GM21723 (cell line): ENCODE data around the gene SPATA3.
"Not testable (repeated sequence)": the region's sequence is repeated elsewhere in the genome, so short reads cannot be mapped to it uniquely, and the experiment has no call there.

Source experiments
- ATAC-seq: cut with Tn5 transposase; IDR thresholded peaks from one replicate; pipeline ENCODE4 v1.9.1; 2021; ENCODE audit warnings: mild to moderate bottlenecking, moderate library complexity; ENCODE audit not compliant: unreplicated experiment

SPATA3 gene

DNA sequence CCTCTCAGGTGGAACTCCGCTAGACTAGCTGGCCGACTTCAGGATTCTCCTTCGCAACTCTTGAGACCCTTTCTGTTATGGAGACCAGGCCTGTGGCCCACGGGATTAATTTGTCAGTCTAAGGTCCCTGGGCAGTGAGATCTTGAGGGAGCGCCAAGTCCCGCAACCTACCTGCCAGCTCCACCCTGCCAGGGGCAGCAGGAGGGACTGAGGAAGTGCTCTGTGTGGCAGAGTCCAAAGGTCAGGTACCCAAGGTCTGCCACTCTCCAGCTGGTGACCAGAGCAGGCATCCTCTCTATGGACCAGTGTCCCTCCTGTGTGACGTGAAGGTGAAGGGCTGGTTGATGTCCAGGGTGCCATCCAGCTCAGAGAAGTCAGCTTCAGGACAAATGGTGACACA, 4.3 kb upstream of the SPATA3 start:
- no peak for ATAC-seq

DNA sequence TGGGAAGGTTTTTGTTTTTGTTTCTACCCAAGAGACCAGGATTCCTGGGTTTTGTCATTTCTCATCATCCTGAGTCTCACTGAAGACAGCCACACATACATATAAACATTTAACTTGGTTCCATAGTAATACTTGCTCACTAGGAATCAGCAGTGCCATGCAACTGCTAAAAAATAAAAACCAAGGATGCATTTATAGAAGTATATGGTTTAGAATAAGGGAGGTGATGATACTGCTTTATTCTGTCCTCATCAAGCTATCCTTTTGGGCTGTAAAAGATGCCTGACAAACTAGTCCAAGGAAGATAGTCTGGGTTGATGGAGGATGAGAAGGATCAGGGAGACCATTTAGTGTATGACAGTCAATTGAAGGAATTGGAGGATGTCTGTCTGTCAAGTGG, 740 bp downstream of the SPATA3 start:
- no peak for ATAC-seq

DNA sequence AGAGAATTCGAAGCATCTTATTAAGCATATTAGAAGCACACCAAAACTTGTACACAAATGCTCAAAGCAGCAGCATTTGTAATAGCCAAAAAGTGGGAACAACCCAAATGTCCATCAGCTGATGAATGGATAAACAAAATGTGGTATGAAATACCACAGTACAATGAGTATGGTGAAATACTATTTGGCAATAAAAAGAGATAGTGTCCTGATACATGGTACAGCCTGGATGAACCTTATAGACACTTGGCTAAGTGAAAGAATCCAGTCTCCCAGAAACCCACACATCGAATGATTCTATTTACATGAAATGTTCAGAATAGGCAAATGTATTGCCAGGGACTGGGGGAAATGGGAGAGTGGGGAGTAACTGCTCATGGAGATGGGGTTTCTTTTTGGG, 3.0 kb downstream of the SPATA3 start:
- no peak for ATAC-seq

DNA sequence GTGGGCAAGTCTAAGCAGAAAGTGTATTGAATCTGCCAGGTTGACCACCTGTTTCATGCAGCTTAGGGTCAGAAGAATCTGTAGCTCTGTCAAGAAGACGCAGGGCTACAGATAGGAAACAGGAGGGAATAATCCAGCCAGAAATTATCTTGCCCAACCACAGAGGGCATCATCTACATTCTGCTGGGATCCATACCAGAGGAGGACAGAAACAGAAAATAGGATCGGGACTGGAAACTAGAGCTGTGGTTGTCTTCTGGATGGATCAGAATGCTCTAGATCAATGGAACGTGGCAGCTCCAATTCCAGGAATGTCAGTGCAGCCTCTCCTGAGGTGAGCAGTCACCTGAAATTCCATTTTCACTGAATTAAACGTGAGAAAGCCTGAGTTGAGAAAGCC, 3.6 kb downstream of the SPATA3 start:
- ATAC-seq: no peak

DNA sequence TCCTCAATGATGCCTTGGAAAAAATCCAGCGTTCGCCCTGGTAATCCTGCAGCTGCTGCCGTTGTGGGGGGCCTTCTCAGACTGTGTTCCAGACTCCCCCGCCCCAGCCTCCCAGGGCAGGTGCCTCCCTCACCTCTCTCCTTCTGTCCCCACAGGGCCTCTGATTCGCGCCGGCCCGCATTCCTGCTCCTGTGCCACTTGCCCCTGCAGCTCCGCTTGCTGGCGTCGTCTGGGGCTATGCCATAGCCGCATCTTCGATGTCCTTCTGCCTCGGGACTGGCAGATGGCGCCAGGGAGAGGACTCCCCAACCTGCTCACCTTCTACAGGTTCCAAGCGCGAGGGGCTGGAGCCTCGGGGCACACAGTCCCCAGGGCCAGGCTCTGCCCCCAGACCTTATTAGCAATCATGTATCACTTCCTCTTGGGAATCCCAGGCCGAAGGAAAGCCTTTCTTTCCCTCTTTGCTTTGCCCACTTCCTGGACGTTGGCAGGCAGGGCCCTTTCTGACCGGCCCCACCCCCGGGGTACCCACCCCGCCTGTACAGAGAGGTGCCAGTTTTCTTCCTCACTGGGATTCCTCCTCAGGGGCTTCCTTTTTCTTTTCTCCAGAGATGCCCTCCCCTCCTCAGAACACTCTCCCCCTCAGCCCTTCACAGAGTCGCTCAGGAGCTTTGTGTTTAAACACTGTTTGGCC, 4.4 kb downstream of the SPATA3 start:
- no peak for ATAC-seq

DNA sequence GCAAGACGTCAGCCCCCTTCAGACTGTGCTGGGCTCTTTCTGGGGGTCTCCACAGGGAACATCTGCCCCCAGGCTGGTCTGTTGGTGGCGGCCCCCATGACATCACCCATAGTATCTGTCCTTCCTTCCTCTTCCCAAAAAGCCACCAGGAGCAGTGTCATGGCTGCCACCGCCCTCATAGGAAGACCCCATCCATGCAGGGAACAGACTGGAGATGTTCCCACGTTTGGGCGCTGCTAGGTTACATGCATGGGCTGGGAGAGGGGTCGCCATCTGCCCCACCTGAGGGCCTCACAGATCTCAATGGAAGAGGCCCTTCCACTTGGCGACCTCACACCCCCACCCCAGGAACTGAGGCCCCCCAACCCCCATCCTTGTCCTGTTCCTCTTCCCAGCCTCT, 5.1 kb downstream of the SPATA3 start:
- no peak for ATAC-seq

DNA sequence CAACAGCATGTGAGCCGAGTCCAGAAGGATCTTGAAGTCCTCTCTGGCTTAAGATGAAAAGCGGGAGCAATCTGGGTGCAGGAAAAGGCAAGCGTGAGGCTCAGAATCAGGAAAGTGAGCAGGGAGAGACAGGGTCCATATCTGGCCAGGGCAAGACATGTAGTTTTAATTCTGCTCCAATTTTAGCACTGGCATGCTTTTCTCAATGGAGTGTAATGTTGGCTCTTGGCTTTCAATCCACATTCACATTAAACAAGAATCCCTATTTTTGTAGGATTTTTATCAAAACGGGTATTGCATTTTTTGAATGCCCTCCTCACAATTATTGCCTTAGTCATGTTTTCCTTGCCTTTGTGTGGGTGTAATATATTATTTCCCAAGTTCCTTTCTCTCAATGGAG, 6.0 kb downstream of the SPATA3 start:
- ATAC-seq: no peak

DNA sequence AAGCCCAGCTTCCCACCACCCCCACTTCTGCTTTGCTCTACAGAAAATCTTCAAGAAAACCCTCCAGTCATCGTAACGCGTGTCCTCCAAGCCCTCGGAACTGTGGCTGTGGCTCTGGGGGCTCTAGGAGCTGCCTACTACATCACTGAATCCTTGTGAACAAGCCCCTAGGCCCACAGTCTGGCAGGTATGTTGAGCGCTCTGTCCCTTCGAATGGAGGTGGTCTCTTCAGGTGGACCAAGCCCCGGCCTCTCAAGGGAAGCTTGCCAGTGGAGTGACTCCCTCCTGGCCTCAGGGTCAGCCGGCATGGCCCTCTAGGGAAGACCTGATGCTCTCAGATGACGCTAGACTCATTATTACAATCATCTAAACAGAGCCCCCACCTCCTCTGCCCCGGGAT, 6.7 kb downstream of the SPATA3 start:
- no peak for ATAC-seq

DNA sequence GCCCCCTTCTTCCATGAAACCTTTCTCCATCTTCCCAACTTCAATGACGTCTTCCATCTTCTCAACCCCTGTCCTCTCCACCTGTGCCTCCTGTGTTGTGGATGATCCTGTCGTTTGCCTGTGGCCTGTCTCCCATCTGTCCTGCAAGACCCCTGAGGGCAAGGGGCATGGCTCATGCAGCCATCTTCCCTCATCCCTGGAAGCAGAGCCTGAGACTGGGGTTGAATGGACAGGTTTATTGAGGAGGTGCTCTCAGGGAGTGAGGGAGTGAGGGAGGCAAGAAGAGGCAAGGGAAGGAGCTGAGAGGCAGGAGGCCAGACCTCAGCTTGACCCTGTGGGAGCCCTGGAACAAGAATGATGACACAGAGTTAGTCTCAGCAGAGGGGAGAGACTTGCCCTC, 7.3 kb downstream of the SPATA3 start:
- ATAC-seq: no peak

DNA sequence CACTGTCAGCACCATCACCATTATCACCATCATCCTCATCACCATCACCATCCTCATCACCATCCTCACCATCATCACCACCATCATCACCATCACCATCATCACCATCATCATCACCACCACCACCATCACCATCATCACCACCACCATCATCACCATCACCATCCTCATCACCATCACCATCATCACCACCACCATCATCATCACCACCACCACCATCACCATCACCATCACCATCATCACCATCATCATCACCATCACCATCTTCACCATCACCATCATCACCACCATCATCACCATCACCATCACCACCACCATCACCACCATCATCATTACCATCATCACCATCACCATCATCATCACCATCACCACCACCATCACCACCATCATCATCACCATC, 9.0 kb downstream of the SPATA3 start:
- ATAC-seq: not testable (repeated sequence)

DNA sequence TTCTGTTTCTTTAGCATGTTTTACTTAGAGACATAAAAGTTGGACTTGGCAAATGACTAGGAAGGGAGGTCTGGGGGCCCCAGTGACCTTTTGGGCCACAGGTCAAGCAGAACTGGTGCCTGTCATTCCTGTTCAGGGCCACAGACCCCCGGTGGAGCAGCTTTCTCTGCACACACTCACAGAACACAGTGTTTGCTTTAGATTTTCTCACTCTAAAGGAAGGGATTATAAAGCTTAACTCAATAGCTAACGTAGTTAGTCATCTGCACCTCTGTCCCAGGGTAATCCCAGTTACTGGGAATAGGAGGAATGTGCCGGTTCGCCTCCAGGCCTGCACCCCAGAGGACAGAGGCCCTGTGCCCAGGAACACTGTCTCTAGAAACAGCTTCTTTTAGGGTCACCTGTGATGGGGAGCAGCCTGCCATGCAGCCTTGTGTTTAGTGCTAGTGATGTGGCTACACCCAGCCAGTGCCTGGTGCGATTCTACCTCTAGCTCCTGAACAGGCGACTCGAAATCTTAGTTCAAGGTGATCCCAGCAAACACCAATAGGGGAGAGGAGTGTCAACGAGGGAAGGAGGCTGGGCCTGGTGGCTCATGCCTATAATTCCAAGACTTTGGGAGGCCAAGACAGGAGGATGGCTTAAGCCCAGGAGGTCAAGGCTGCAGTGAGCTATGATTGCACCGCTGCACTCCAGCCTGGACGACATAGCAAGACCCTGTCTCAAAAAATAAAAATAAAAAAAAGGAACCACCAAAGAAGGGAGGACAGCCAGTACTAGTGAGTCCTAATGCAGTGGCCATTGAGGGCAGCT, 11.6 kb downstream of the SPATA3 start:
- no peak for ATAC-seq

DNA sequence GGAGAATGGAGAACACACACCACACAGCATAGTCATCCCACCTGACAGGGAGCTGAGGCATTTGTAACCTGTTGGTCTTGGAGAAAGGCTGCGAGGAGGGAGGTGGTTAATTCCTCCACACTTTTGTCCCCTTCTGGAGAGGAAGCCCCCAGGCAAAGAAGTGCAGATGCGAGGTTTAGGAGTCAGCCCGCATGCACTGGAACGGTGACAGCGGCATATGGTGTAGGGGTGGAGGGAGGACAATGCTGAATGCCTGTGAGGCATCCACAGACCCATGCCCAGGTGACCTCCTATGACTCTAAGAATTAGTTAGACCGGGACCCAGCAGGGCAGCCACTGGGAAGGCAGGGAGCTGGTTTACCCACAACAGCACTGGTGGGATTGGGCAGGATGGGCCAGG, 12.2 kb downstream of the SPATA3 start:
- no peak for ATAC-seq

DNA sequence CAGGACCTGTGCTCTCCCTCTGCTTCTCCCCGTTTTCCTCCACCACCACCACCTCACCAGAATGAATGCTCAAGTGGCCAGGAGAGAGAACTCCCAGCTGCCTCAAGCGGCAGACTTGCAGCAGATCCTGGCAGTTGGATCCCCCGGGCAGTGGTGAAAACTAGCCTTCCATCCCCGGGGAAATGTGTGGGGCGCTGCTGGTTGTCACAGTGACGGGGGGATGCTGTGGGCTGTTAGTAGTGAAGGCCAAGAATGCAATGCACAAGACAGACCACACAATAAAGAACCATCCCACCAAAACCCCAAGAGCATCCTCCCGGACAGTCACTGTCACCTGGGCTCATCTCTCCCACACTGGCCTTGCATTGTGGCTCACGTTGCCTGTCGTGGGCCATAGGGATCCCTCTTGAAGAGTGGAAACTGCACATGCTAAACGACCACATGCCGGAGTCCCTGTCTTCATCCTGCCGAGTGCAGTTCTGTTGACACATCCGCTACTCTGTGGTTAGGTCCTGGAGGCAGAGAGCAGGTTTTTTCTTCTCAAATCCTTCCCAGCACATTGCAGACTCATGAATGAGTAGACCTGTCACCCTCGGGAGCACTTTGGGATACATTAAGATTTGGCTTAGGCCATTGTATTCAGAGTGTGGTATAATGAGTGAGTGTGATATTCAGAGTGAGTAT, 13.5 kb downstream of the SPATA3 start:
- no peak for ATAC-seq

DNA sequence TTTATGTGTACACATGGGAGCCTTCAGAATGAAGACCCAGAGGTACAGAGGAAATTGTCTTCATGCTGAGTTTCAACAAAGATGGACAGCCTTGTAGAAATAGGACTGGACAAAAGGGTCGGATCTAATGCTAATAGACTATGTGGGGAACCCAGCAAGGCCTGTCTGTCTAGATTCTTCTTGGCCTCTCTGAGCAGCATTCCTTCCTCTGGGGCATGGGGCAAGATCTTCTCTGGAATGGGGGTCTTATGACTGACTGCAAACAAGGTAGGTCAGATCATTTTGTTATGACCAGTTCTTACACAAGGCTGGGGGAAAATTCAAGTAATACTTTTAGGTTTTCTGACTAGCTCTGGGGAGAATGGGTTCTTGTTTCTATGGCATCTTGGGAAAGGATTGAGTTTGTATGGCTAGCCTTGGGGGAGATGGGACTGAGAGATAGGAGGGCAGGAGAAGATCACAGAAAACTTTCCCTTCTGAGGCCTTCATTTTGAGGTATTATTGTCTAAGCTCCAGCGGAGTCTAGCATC, 14.3 kb downstream of the SPATA3 start:
- no peak for ATAC-seq

DNA sequence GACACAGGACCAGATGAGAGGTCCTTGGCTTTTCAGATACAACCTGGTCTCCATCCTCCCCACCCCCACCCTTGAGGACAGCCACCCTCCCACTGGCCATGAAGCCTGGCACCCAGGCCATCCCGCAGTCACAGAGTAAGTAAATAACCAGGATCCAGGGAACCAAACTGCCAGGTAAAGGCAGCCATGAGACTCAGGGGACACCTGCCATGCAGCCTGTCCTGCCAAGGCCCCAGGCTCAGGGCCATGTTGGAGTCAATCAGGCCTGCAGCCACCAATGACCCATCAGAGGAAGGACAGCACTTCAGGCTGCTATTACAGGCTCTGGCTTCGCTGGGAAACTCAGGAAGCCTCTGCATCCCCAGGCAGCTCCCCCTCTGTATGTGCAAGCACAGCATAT, 15.6 kb downstream of the SPATA3 start:
- ATAC-seq: no peak

DNA sequence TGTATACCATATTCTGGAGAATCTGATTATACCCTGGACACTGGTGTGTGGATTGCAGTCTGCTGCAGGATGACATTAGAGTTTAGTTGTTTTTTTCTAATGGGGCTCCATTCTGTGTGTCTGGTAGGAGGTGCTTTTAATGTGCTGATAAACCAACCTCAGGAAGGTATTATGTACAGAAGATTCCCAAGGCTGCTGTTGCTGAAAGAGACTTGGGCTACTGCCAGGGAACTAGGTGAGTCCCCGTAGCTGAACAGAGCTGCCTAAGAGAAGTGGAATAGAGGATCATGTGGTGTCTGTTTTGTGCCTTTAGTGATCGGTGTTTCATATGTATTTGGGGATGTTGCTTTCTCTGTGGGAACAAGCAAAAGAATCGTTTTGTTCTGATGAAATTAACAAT, 16.5 kb downstream of the SPATA3 start:
- no peak for ATAC-seq

DNA sequence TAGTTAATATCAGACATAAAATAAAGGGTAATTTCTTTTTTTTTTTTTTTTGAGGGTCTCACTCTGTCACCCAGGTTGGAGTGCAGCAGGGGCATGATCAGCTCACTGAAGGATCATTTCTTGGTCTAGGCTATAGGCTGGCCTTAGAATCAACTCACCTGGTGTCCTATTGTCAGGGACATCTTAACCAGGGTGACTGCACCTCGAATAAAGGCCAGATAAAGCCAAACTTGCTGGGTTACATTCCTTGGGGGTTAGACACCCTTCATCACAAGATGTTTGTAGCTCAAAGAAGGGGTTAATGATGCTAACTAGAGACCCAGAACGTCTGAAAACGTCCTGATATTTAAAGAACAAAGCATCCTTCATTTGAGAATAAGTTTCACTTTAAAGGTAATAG, 17.9 kb downstream of the SPATA3 start:
- no peak for ATAC-seq

DNA sequence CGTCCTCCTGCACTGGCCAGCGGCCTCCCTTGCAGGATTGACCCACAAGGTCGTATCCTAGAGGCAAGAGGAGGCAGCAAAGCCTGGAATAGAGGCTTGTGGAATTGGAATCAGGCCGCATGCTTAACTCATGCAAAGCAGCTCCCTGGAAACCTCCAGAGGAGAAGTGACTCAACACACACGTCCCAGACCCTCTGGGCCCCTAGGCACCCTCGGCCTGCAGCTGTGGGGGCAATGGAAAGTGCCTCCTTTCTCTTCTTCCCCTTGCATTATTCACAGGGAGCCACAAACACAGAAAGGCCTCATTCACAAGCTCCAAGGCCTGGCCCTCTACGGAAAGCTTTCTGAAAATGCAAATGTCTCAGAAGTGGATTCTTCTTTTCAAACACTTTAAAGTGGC, 19.6 kb downstream of the SPATA3 start:
- no peak for ATAC-seq

DNA sequence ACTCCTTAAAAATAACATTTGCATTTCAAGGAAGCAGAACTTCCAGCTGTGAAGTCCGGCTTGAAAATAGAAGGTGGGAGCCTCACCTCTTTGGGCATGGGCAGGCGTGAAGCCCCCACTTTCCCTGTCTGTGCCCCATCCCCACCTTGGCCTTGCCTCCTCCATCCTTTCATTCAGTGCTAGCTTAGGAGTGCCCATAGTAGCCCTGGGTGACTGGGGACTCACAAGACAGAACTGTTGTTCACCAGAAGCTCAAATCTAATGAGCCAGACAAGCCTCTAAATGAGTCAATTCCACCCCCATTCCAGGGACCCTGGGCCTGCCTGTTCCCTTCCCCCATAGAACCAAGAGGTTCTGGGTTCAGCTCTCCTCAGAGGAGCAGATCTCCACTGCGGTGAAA, 20.0 kb downstream of the SPATA3 start:
- no peak for ATAC-seq

DNA sequence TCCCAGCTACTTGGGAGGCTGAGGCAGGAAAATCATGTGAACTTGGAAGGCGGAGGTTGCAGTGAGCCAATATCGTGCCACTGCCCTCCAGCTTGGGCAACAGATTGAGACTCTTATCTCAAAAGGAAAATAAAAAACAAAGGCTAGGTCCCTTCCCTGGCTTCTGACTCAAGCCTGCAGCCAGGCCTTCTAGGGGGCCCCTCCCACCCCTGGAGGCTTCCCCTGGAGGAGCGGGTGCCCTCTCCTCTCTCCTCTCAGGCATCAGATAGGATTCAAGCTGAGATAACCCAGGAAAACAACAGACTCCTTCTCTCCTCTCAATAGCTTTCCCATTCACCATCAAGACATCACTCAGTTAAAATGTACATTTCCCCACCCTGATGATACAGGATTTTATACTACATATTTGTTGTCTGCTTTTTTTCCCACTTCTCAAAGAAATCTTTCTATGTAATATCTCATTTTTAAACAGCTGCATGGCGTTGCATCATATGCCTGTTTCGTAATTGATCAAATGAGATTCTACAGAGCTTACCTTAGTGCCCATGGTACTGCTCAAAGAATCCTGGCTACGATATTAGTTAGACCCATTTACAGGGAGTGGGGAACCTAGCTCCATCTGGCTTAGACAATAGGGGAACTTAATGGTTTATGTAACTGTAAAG, 20.8 kb downstream of the SPATA3 start:
- ATAC-seq: no peak

DNA sequence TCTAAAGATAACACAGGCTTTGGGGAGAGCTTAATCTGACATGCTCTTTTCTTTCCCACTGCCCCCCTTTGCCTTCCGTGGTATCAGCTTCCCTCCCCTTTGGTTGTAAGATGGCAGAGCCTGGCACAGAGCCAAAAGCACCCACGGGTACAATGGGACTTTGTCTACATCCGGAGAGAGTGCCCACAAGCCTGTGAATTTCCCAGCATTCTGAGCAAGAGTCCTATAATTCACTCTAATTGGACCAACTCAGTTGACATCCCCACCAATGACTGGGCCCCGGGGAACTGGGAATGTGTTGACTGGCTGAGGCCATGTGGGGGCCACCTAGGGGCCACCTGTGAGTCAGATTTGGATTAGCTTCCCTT, 21.3 kb downstream of the SPATA3 start:
- no peak for ATAC-seq
